ENCODE results near the gene NUAK1. TPM values are rescaled to one million over a fixed set of nuclear protein-coding genes. Genes with fewer than 3 reads are reported as not detected.

The NUAK1 gene
- total RNA-seq, 1 experiment from 2014 or later: 10.1 TPM

DNA sequence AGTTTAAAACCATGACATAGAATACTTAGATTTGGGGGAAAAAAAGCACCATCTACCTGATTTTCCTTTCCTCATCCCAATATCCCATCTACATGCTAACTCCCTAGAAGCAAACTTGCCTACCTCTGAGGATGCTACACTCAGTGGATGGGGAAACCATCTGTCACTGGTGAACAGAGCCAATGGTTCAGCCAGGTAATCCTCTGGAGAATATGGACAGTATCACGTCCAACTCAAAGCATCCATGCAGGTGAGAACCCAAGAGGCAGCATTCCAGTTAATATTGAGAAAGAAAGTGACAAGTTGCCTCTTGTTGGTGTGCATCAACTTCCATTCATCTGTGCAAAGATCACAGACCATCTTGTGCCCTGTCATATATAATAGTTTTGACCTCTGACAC lies 73.2 kb downstream of the NUAK1 start:
- H4K8ac ChIP-seq (replicated peaks; ENCODE audit: insufficient read length, low read depth, low read length): no peak overlapping the region
- H3K9ac ChIP-seq (ENCODE audit: extremely low read depth, insufficient read length, low read length): no peak overlapping the region
- no peaks in the 10 kb centered on the region for H3K9me3 ChIP-seq (ENCODE audit: control insufficient read depth, low read depth, low read length)
- Mint-ChIP-seq H3K27ac (no peak overlapping the region), H3K4me1 (peaks cover 21 to 22% of the 10 kb centered on the region in 2 experiments), H3K27me3 (ENCODE audit: low read depth) (no peaks in the 10 kb centered on the region), H3K4me3 (no peak overlapping the region), H3K9me3 (no peaks in the 10 kb centered on the region), H3K36me3 (ENCODE audit: insufficient read depth in 1 of 3, low read depth in 3 of 3) (peaks cover 22 to 40% (median 30%) of the 10 kb centered on the region in 3 experiments; a peak in 6 of 7 replicates)
- peaks cover 5% of the 10 kb centered on the region for H3K4me1 ChIP-seq (ENCODE audit: insufficient read depth, low read length)
- no peak for DNase-seq
- H3K23me2 ChIP-seq (ENCODE audit: insufficient read length, low read depth, low read length, poor library complexity, severe bottlenecking): no peaks in the 10 kb centered on the region
- no peak overlapping the region for H2BK12ac ChIP-seq (ENCODE audit: insufficient read length, low read depth, low read length)
- H2AFZ ChIP-seq (ENCODE audit: low read length): no peak overlapping the region
- no peak overlapping the region for H2BK20ac ChIP-seq (ENCODE audit: low read depth, low read length, poor library complexity, severe bottlenecking)
- no peak overlapping the region for H2AK5ac ChIP-seq (ENCODE audit: insufficient read length, low read length)
- no peaks in the 10 kb centered on the region for H4K20me1 ChIP-seq (ENCODE audit: control insufficient read depth, insufficient read depth, insufficient read length)
- no peaks in the 10 kb centered on the region for H3K79me2 ChIP-seq (ENCODE audit: insufficient read depth, low read length)
- no peak overlapping the region for H3K56ac ChIP-seq (ENCODE audit: insufficient read length, low read depth, low read length)
- no peaks in the 10 kb centered on the region for H3K79me1 ChIP-seq (ENCODE audit: insufficient read depth, low read depth, low read length, poor library complexity, severe bottlenecking)
- TF ChIP-seq, protein P1, sequence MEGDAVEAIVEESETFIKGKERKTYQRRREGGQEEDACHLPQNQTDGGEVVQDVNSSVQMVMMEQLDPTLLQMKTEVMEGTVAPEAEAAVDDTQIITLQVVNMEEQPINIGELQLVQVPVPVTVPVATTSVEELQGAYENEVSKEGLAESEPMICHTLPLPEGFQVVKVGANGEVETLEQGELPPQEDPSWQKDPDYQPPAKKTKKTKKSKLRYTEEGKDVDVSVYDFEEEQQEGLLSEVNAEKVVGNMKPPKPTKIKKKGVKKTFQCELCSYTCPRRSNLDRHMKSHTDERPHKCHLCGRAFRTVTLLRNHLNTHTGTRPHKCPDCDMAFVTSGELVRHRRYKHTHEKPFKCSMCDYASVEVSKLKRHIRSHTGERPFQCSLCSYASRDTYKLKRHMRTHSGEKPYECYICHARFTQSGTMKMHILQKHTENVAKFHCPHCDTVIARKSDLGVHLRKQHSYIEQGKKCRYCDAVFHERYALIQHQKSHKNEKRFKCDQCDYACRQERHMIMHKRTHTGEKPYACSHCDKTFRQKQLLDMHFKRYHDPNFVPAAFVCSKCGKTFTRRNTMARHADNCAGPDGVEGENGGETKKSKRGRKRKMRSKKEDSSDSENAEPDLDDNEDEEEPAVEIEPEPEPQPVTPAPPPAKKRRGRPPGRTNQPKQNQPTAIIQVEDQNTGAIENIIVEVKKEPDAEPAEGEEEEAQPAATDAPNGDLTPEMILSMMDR (conservative IDR thresholded peaks at IDR 0.05): no peak
- no peak overlapping the region for H3T11ph ChIP-seq (ENCODE audit: low read length)
- no peak overlapping the region for H4K5ac ChIP-seq (ENCODE audit: insufficient read length, low read depth, low read length)
- no peak overlapping the region for H2BK15ac ChIP-seq (ENCODE audit: low read depth, low read length)
- no peak overlapping the region for H3K4me2 ChIP-seq (ENCODE audit: insufficient read depth, insufficient read length, low read length)
- H3K27me3 ChIP-seq (ENCODE audit: insufficient read depth, low read length): no peaks in the 10 kb centered on the region
- H3K14ac ChIP-seq (ENCODE audit: insufficient read depth, low read length): no peak overlapping the region
- no peak overlapping the region for H3K18ac ChIP-seq (ENCODE audit: insufficient read length, low read depth, low read length)
- H3K23ac ChIP-seq (ENCODE audit: insufficient read length, low read depth, low read length): no peak overlapping the region
- H2BK120ac ChIP-seq (ENCODE audit: low read depth, low read length, poor library complexity, severe bottlenecking): no peak overlapping the region
- no peak overlapping the region for H2BK5ac ChIP-seq (ENCODE audit: insufficient read length, low read length)
- H3K4ac ChIP-seq (ENCODE audit: low read depth, low read length): no peak overlapping the region
- WGBS (ENCODE audit: extremely low coverage, insufficient read length, low lambda C conversion rate): no CpG with 5 or more reads among the region's 1 CpG
- no peak overlapping the region for H3K27ac ChIP-seq (ENCODE audit: insufficient read length, low read depth, low read length)
- no peak overlapping the region for H4K91ac ChIP-seq (ENCODE audit: insufficient read length, low read depth, low read length)

Data from H9 (cell line).